T47D (cell line): ENCODE measurements around the gene GRSF1.
A peak's percentile ranks its signal among the peaks of the same experiment; 100 is the strongest.
"Not testable (repeated sequence)": the region's sequence is repeated elsewhere in the genome, so short reads cannot be mapped to it uniquely, and the experiment has no call there.

ENCODE experiments used
- DNase-seq, 2 experiments: peaks; one replicate each; pipeline versions ENCODE4 v3.0.0 to v3.0.0-alpha.2; 2011 to 2012; ENCODE audit warnings: low read depth in 1 of 2, low spot score in 1 of 2
- JUND ChIP-seq: IDR thresholded peaks from 2 replicates; pipeline ENCODE4 v1.6.1; 2012; ENCODE audit warnings: low read depth
- in situ Hi-C: cut with HindIII; loops from 2 replicates; pipeline ENCODE4 v1.10.0; 2016; ENCODE audit warnings: low sequenced_read_pairs, low pct_unique_long_range_greater_than_20kb

The GRSF1 gene

GRCh38 chr4:70844180-70844579, 4.5 kb upstream of the GRSF1 start:
- in situ Hi-C loops = no loop called here
- no peak for TF ChIP-seq JUND

GRCh38 chr4:70842761-70843435, 3.2 kb upstream of the GRSF1 start:
- in situ Hi-C loops = no loop called here
- DNase-seq = no peak
- no peak for TF ChIP-seq JUND

More at GRCh38 chr4:70844180-70844579, 4.5 kb upstream of the GRSF1 start:
- no peak for DNase-seq

GRCh38 chr4:70841951-70842350, 2.3 kb upstream of the GRSF1 start:
- in situ Hi-C loops = no loop called here
- no peak for TF ChIP-seq JUND
- DNase-seq = no peak

GRCh38 chr4:70841211-70841610, 1.5 kb upstream of the GRSF1 start:
- DNase-seq = peak in 1 of 2 experiments; percentile 7
- in situ Hi-C loops = no loop called here
- no peak for TF ChIP-seq JUND

GRCh38 chr4:70840631-70841030, 941 bp upstream of the GRSF1 start:
- in situ Hi-C loops, DNase-seq: not testable (repeated sequence)

- in situ Hi-C loops = not testable (repeated sequence)
- DNase-seq = peak in 1 of 2 experiments; percentile 41
Observed at GRCh38 chr4:70840137-70840536, 447 bp upstream of the GRSF1 start.

- DNase-seq = peak; percentile 41 to 61
- TF ChIP-seq JUND = no peak
- in situ Hi-C loops = no loop called here
Observed at GRCh38 chr4:70838666-70839588, 763 bp downstream of the GRSF1 start.

GRCh38 chr4:70838204-70838603, 1.5 kb downstream of the GRSF1 start:
- no peak for TF ChIP-seq JUND
- no peak for DNase-seq
- in situ Hi-C loops = no loop called here

GRCh38 chr4:70836081-70836480, 3.6 kb downstream of the GRSF1 start:
- in situ Hi-C loops = no loop called here
- DNase-seq = no peak
- TF ChIP-seq JUND = no peak

GRCh38 chr4:70833675-70834074, 6.0 kb downstream of the GRSF1 start:
- in situ Hi-C loops = no loop called here
- no peak for DNase-seq
- no peak for TF ChIP-seq JUND

- no peak for TF ChIP-seq JUND
- in situ Hi-C loops = no loop called here
- no peak for DNase-seq
Observed at GRCh38 chr4:70831293-70831692, 8.4 kb downstream of the GRSF1 start.

GRCh38 chr4:70830054-70830453, 9.6 kb downstream of the GRSF1 start:
- DNase-seq = no peak
- in situ Hi-C loops = no loop called here
- no peak for TF ChIP-seq JUND

GRCh38 chr4:70829492-70829891, 10.2 kb downstream of the GRSF1 start:
- TF ChIP-seq JUND = no peak
- in situ Hi-C loops = no loop called here
- no peak for DNase-seq
